ENCODE results near the gene SETD2. TPM values are rescaled to one million over a fixed set of nuclear protein-coding genes. Genes with fewer than 3 reads are reported as not detected.

SETD2 gene
- total RNA-seq, 120 experiments from 2014 or later = 44.4 to 82.4 (median 57.4) TPM

Other genes starting within 250 kb of the SETD2 start
- 10 to 100 TPM; 30.9 to 54.9 (median 40.5) TPM for gene CCDC12, start 187.4 kb downstream of the SETD2 start, total RNA-seq
- 10 to 100 TPM in 112 of 120 experiments, 1 to 10 TPM in 8; 8.2 to 41.7 (median 16.9) TPM for gene NBEAL2, start 184.4 kb downstream of the SETD2 start, total RNA-seq
- 10 to 100 TPM in 44 of 120 experiments, 1 to 10 TPM in 76; 3.1 to 15.9 (median 8.8) TPM for gene KIF9, start 118.7 kb upstream of the SETD2 start, total RNA-seq
- gene KLHL18, start 118.8 kb upstream of the SETD2 start, total RNA-seq = 10 to 100 TPM; 19.8 to 62.3 (median 38.0) TPM
- 10 to 100 TPM; 40.8 to 75.9 (median 53.6) TPM for gene PTPN23, start 216.9 kb upstream of the SETD2 start, total RNA-seq